SK-N-SH (cell line): ENCODE data around the gene FAM219A. TPM values are rescaled to one million over a fixed set of nuclear protein-coding genes. Genes with fewer than 3 reads are reported as not detected.

Experiments used
- CTCF ChIA-PET: fragments of 300-600, 350-600 bp; formaldehyde crosslinking; extraction: SDS; loops from one replicate; lab custom pipeline; 2021; lab: Yijun Ruan, JAX
- POLR2A ChIA-PET: fragments of 350-600 bp; sonication (Branson Sonifier 250); formaldehyde crosslinking; extraction: SDS; loops from one replicate; lab custom pipeline; 2020; ENCODE audit warnings: antibody characterized with exemption, inconsistent platforms; lab: Yijun Ruan, JAX
- DNase-seq: peaks from one replicate; pipeline ENCODE4 v3.0.0; 2012
- H2AFZ ChIP-seq: fragments of 200-600 bp; sonication (generic); 2 replicates; pipeline ENCODE4 v1.8.1; 2016; ENCODE audit warnings: antibody characterized with exemption, mild to moderate bottlenecking, low read depth
- H3F3A ChIP-seq: fragments of 200-600 bp; sonication (generic); replicated peaks from 2 replicates; pipeline ENCODE3; 2016; ENCODE audit warnings: antibody characterized with exemption, mild to moderate bottlenecking; ENCODE audit not compliant: insufficient read depth
- H3K27ac ChIP-seq, 2 experiments: fragments of 200-500 bp in 1 of 2; fragments of 200-600 bp in 1 of 2; sonication (Bioruptor generic) in 1 of 2; sonication (generic), shearing (Covaris generic) in 1 of 2; 2 replicates each; pipeline versions ENCODE4 v1.5.1 to v1.6.1; 2014 to 2016; ENCODE audit warnings: low read depth in 2 of 2, inconsistent platforms in 1 of 2, low read length in 1 of 2, mild to moderate bottlenecking in 1 of 2, mixed read lengths in 1 of 2
- H3K27me3 ChIP-seq: fragments of 200-600 bp; sonication (generic), shearing (Covaris generic); 2 replicates; pipeline ENCODE4 v1.6.1; 2016; ENCODE audit warnings: mixed run types; ENCODE audit not compliant: insufficient read depth
- H3K36me3 ChIP-seq, 2 experiments: fragments of 200-500 bp in 1 of 2; fragments of 200-600 bp in 1 of 2; sonication (Bioruptor generic) in 1 of 2; sonication (generic) in 1 of 2; replicated peaks in 1 of 2; 2 replicates each; pipeline versions ENCODE3 to v1.5.1; 2014 to 2016; ENCODE audit warnings: low read length in 1 of 2, mild to moderate bottlenecking in 1 of 2; ENCODE audit not compliant: insufficient read depth in 2 of 2, control insufficient read depth in 1 of 2
- H3K4me1 ChIP-seq, 2 experiments: fragments of 200-500 bp in 1 of 2; fragments of 200-600 bp in 1 of 2; sonication (Bioruptor generic) in 1 of 2; sonication (generic), shearing (Covaris generic) in 1 of 2; 2 replicates each; pipeline versions ENCODE4 v1.5.1 to v1.6.1; 2014 to 2016; ENCODE audit warnings: low read depth in 1 of 2, low read length in 1 of 2, mixed run types in 1 of 2; ENCODE audit not compliant: insufficient read depth in 2 of 2, control insufficient read depth in 1 of 2
- H3K4me2 ChIP-seq: fragments of 200-600 bp; sonication (generic), shearing (Covaris generic); 2 replicates; pipeline ENCODE4 v1.6.1; 2017; ENCODE audit warnings: mixed run types
- H3K4me3 ChIP-seq, 2 experiments: fragments of 200-500 bp in 1 of 2; fragments of 200-600 bp in 1 of 2; sonication (Bioruptor generic) in 1 of 2; sonication (generic), shearing (Covaris generic) in 1 of 2; 2 replicates each; pipeline versions ENCODE4 v1.5.1 to v1.8.1; 2014 to 2016; ENCODE audit warnings: low read depth in 2 of 2, inconsistent platforms in 1 of 2, low read length in 1 of 2, mild to moderate bottlenecking in 1 of 2, mixed read lengths in 1 of 2, moderate library complexity in 1 of 2
- H3K79me2 ChIP-seq: fragments of 200-600 bp; sonication (generic); 2 replicates; pipeline ENCODE4 v1.8.1; 2017; ENCODE audit warnings: mild to moderate bottlenecking; ENCODE audit not compliant: insufficient read depth
- H3K9ac ChIP-seq: fragments of 200-600 bp; sonication (generic); 2 replicates; pipeline ENCODE4 v1.6.1; 2017; ENCODE audit warnings: mixed run types
- H3K9me2 ChIP-seq: fragments of 200-600 bp; sonication (generic); 2 replicates; pipeline ENCODE4 v1.6.1; 2017; ENCODE audit warnings: mixed run types
- H3K9me3 ChIP-seq: fragments of 200-600 bp; sonication (generic); 2 replicates; pipeline ENCODE4 v1.6.1; 2017; ENCODE audit warnings: mixed run types, mild to moderate bottlenecking, moderate library complexity
- H4K20me1 ChIP-seq: fragments of 200-600 bp; sonication (generic); 2 replicates; pipeline ENCODE4 v1.6.1; 2017; ENCODE audit warnings: mild to moderate bottlenecking, mixed run types; ENCODE audit not compliant: insufficient read depth
- CHD2 ChIP-seq: fragments of 150-350 bp; IDR thresholded peaks from 2 replicates; pipeline ENCODE4 v1.6.1; 2018; ENCODE audit warnings: low read length; ENCODE audit not compliant: partially characterized antibody
- ELF1 ChIP-seq: IDR thresholded peaks from 2 replicates; pipeline ENCODE4 v1.4.0; 2012
- EP300 ChIP-seq, 2 experiments: IDR thresholded peaks; 2 replicates each; pipeline versions ENCODE4 v1.4.0 to v1.6.1; 2012; ENCODE audit warnings: borderline replicate concordance in 1 of 2, low read depth in 1 of 2, low read length in 1 of 2
- EZH2phosphoT487 ChIP-seq: fragments of 200-600 bp; sonication (generic); IDR thresholded peaks from 2 replicates; pipeline ENCODE4 v1.6.1; 2017; ENCODE audit warnings: low read depth, mixed run types, mild to moderate bottlenecking, antibody characterized with exemption, moderate library complexity, borderline replicate concordance
- FOSL2 ChIP-seq: IDR thresholded peaks from 2 replicates; pipeline ENCODE4 v1.4.0; 2012; ENCODE audit warnings: low read depth, mild to moderate bottlenecking, moderate library complexity, borderline replicate concordance
- GABPA ChIP-seq: IDR thresholded peaks from 2 replicates; pipeline ENCODE4 v1.4.0; 2012; ENCODE audit warnings: low read depth, mild to moderate bottlenecking
- JUND ChIP-seq: IDR thresholded peaks from 2 replicates; pipeline ENCODE4 v1.4.0; 2012
- MAX ChIP-seq: IDR thresholded peaks from 2 replicates; pipeline ENCODE4 v1.4.0; 2012; ENCODE audit warnings: low read depth
- MEF2A ChIP-seq: IDR thresholded peaks from 2 replicates; pipeline ENCODE4 v1.4.0; 2012; ENCODE audit warnings: low read depth, borderline replicate concordance
- NFIC ChIP-seq: IDR thresholded peaks from 2 replicates; pipeline ENCODE4 v1.4.0; 2012; ENCODE audit warnings: borderline replicate concordance
- NRF1 ChIP-seq: IDR thresholded peaks from 2 replicates; pipeline ENCODE4 v1.6.1; 2012; ENCODE audit warnings: low read depth, mild to moderate bottlenecking, low read length
- PBX3 ChIP-seq: IDR thresholded peaks from 2 replicates; pipeline ENCODE4; 2012
- RCOR1 ChIP-seq: fragments of 150-350 bp; IDR thresholded peaks from 2 replicates; pipeline ENCODE4 v1.6.1; 2017; ENCODE audit warnings: antibody characterized with exemption, low read length
- RFX5 ChIP-seq: IDR thresholded peaks from 2 replicates; pipeline ENCODE4 v1.6.1; 2012; ENCODE audit warnings: mild to moderate bottlenecking, improper control_type of control experiment, low read length
- SIN3A ChIP-seq: IDR thresholded peaks from 2 replicates; pipeline ENCODE4 v1.6.1; 2012; ENCODE audit warnings: low read depth, mild to moderate bottlenecking, low read length, moderate library complexity, borderline replicate concordance
- SMC3 ChIP-seq: IDR thresholded peaks from 2 replicates; pipeline ENCODE4 v1.6.1; 2012; ENCODE audit warnings: low read depth, low read length, improper control_type of control experiment
- TAF1 ChIP-seq: IDR thresholded peaks from 2 replicates; pipeline ENCODE4 v1.6.1; 2012; ENCODE audit warnings: low read depth, mild to moderate bottlenecking, low read length, moderate library complexity, borderline replicate concordance
- TEAD4 ChIP-seq: IDR thresholded peaks from 2 replicates; pipeline ENCODE4 v1.4.0; 2012; ENCODE audit warnings: mild to moderate bottlenecking, borderline replicate concordance; ENCODE audit not compliant: insufficient read depth
- WGBS: methylation state at CpG from one replicate; pipeline ENCODE4 v1.1.6; 2017; ENCODE audit warnings: low lambda C conversion rate; 5-methylcytosine and 5-hydroxymethylcytosine counted together
- polyA plus RNA-seq, 3 experiments: library from polyadenylated mRNA; depleted of rRNA; stranded (reverse); fragments of >200 nt; gene quantifications; 2 replicates each; pipeline ENCODE4 v1.2.3, GENCODE V29; 2012
- TF ChIP-seq, protein P1 (sequence below): IDR thresholded peaks from 2 replicates; pipeline ENCODE4 v1.6.1; 2012; ENCODE audit warnings: mild to moderate bottlenecking, low read depth, low read length, moderate library complexity

FAM219A gene
- polyA plus RNA-seq, 1 of the 3 experiments (the other 2 are of a cell fraction) = 15.7 TPM

DNA sequence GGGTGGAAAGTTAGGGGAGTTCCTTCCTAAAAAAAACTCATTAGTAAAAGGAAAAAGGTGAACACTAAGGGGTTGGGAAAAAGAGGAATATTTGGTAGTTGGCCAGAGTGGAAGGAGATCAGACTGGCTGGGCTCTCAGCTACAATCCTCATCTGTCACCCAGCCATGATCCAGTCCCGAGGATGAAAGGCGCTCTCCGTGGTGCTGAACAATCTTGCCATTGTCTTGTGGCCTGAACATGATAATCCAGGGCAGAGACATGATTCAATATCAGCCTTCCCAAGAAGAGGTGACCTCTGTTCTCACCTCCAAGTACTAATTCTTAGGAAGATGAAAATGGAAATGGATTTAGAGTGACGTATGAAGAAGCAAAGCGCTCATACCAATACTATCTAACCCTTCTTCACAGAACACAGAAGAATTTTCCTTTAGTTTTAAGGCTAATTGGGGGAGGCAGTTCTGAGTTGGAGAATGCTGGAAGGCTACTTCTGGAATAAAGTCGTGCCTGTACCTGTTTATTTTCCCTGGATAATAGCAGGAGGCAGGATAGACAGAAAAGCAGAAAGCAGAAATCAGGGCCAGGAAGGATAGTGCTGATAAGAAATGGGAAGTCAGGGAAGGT is 45.0 kb downstream of the FAM219A start:
- H3K79me2 ChIP-seq = no peaks in the 10 kb centered on the region
- no peaks in the 10 kb centered on the region for H3K36me3 ChIP-seq
- H3K9ac ChIP-seq = no peak overlapping the region
- no peak overlapping the region for H3K4me3 ChIP-seq
- H2AFZ ChIP-seq = no peak overlapping the region
- no peaks in the 10 kb centered on the region for H3K27me3 ChIP-seq
- H3K4me1 ChIP-seq = peaks cover 0 to 12% of the 10 kb centered on the region in 2 experiments; a peak in 1 of 4 replicates
- peaks cover 62% of the 10 kb centered on the region for H4K20me1 ChIP-seq
- WGBS = 61% methylated on average over 6 of the region's 6 CpGs
- no peak overlapping the region for H3K4me2 ChIP-seq
- TF ChIP-seq NFIC (no peak), NRF1 (no peak), FOSL2 (no peak), MEF2A (no peak), TAF1 (no peak), EP300 (IDR thresholded peaks at IDR 0.05; ENCODE audit: borderline replicate concordance in 1 of 2, low read depth in 1 of 2, low read length in 1 of 2) (no peak), EZH2phosphoT487 (no peak)
- TF ChIP-seq, protein P1, sequence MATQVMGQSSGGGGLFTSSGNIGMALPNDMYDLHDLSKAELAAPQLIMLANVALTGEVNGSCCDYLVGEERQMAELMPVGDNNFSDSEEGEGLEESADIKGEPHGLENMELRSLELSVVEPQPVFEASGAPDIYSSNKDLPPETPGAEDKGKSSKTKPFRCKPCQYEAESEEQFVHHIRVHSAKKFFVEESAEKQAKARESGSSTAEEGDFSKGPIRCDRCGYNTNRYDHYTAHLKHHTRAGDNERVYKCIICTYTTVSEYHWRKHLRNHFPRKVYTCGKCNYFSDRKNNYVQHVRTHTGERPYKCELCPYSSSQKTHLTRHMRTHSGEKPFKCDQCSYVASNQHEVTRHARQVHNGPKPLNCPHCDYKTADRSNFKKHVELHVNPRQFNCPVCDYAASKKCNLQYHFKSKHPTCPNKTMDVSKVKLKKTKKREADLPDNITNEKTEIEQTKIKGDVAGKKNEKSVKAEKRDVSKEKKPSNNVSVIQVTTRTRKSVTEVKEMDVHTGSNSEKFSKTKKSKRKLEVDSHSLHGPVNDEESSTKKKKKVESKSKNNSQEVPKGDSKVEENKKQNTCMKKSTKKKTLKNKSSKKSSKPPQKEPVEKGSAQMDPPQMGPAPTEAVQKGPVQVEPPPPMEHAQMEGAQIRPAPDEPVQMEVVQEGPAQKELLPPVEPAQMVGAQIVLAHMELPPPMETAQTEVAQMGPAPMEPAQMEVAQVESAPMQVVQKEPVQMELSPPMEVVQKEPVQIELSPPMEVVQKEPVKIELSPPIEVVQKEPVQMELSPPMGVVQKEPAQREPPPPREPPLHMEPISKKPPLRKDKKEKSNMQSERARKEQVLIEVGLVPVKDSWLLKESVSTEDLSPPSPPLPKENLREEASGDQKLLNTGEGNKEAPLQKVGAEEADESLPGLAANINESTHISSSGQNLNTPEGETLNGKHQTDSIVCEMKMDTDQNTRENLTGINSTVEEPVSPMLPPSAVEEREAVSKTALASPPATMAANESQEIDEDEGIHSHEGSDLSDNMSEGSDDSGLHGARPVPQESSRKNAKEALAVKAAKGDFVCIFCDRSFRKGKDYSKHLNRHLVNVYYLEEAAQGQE = peak; percentile 97
- DNase-seq = no peak
- CTCF ChIA-PET = interaction anchor here (0.7 to 7.5 kb wide), 7 partner anchors 9 to 179 kb away, joined by 3 to 59 read pairs (median 4); no protein-coding TSS in a partner anchor
- H3K9me2 ChIP-seq = no peaks in the 10 kb centered on the region
- H3F3A ChIP-seq = no peaks in the 10 kb centered on the region
- H3K27ac ChIP-seq = no peak overlapping the region
- POLR2A ChIA-PET = no interaction called here
- H3K9me3 ChIP-seq = no peaks in the 10 kb centered on the region

DNA sequence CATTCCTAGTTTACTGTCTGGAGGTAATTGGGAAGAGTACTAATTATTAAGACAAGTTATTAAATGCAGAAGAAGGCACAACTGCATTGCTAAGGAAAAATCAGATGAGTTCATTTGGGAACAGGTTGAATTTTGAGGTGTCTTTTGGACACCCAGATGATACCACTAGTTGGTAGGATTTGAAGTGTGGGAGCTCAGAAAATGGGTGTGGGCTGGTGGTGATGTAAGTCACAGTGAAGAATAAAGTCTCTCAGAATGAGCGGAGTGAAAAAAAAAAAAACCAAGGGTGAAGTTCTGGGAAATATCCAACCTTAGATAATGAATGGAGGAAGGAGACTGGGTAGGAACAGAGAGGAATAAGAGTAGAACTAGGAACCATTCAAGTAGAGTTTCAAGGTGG is 46.0 kb downstream of the FAM219A start:
- Histone ChIP-seq H2AFZ (no peak overlapping the region), H3K4me1 (peaks cover 0 to 22% of the 10 kb centered on the region in 2 experiments; a peak in 1 of 4 replicates), H3K9me3 (no peaks in the 10 kb centered on the region), H3K4me2 (no peak overlapping the region), H3K36me3 (no peaks in the 10 kb centered on the region), H3K9ac (no peak overlapping the region), H3K79me2 (no peaks in the 10 kb centered on the region; the same call in 1 of the 2 replicates), H3K4me3 (no peak overlapping the region), H4K20me1 (peaks cover 68% of the 10 kb centered on the region), H3F3A (no peaks in the 10 kb centered on the region), H3K27me3 (no peaks in the 10 kb centered on the region), H3K9me2 (no peaks in the 10 kb centered on the region), H3K27ac (no peak overlapping the region)
- CTCF ChIA-PET = interaction anchor here (0.8 to 7.5 kb wide), 4 partner anchors 8 to 192 kb away, joined by 3 to 59 read pairs (median 6); no protein-coding TSS in a partner anchor
- DNase-seq = no peak
- WGBS = 7% methylated on average over 1 of the region's 1 CpG
- TF ChIP-seq PBX3 (no peak), ELF1 (no peak), SIN3A (no peak), NRF1 (no peak), FOSL2 (no peak), JUND (no peak), SMC3 (no peak), CHD2 (no peak), GABPA (no peak), MAX (no peak), TEAD4 (no peak), RCOR1 (no peak), EP300 (IDR thresholded peaks at IDR 0.05; ENCODE audit: borderline replicate concordance in 1 of 2, low read depth in 1 of 2, low read length in 1 of 2) (no peak), RFX5 (no peak)
- POLR2A ChIA-PET = no interaction called here
